Measurements from ENCODE around the gene ABAT. TPM values are rescaled to one million over a fixed set of nuclear protein-coding genes. Genes with fewer than 3 reads are reported as not detected.

Gene ABAT
- total RNA-seq, 1 experiment from 2014 or later, result 7.3 TPM

DNA sequence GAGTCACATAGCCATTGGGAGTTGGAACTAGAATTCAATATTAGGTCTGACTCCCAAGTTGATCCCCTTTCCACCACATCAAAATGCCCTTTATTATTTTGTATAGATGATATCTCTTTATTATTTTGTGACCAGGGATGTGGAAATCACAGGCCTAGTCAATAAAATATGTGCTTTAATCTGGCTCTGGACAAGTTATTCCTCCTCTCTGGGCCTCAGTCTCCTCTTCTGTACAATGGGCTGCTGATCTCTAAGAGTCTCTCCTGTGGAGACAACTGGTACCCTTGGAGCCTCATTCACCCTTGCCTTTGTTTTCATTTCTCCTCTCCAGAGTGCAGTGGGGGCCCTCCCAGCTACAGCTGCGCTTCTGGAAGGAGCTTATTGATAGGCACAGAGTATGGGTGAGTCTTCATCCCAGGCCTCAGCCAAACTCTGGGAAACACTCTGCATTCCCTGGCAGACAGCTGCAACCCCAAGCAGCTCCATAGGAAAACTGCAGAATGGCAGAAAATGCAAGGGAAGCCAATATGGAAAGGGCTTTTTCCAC is 4.3 kb upstream of the ABAT start:
- Mint-ChIP-seq H3K36me3 (ENCODE audit: insufficient read depth in 1 of 3, low read depth in 3 of 3) (no peaks in the 10 kb centered on the region), H3K27ac (no peak overlapping the region), H3K27me3 (ENCODE audit: low read depth) (peaks cover 19% of the 10 kb centered on the region), H3K4me3 (no peak overlapping the region), H3K4me1 (peaks cover 14 to 15% of the 10 kb centered on the region in 2 experiments), H3K9me3 (no peaks in the 10 kb centered on the region; a peak in 1 of 5 replicates)
- H3K4me2 ChIP-seq (ENCODE audit: insufficient read depth, insufficient read length, low read length), result no peak overlapping the region
- DNase-seq, result no peak
- peaks cover 5% of the 10 kb centered on the region for H3K23me2 ChIP-seq (ENCODE audit: insufficient read length, low read depth, low read length, poor library complexity, severe bottlenecking)
- TF ChIP-seq, protein P1, sequence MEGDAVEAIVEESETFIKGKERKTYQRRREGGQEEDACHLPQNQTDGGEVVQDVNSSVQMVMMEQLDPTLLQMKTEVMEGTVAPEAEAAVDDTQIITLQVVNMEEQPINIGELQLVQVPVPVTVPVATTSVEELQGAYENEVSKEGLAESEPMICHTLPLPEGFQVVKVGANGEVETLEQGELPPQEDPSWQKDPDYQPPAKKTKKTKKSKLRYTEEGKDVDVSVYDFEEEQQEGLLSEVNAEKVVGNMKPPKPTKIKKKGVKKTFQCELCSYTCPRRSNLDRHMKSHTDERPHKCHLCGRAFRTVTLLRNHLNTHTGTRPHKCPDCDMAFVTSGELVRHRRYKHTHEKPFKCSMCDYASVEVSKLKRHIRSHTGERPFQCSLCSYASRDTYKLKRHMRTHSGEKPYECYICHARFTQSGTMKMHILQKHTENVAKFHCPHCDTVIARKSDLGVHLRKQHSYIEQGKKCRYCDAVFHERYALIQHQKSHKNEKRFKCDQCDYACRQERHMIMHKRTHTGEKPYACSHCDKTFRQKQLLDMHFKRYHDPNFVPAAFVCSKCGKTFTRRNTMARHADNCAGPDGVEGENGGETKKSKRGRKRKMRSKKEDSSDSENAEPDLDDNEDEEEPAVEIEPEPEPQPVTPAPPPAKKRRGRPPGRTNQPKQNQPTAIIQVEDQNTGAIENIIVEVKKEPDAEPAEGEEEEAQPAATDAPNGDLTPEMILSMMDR (conservative IDR thresholded peaks at IDR 0.05), result no peak
- no peak overlapping the region for H3T11ph ChIP-seq (ENCODE audit: low read length)
- no peak overlapping the region for H3K18ac ChIP-seq (ENCODE audit: insufficient read length, low read depth, low read length)
- no peak overlapping the region for H4K8ac ChIP-seq (replicated peaks; ENCODE audit: insufficient read length, low read depth, low read length)
- H4K20me1 ChIP-seq (ENCODE audit: control insufficient read depth, insufficient read depth, insufficient read length), result no peaks in the 10 kb centered on the region
- H2AFZ ChIP-seq (ENCODE audit: low read length), result no peak overlapping the region
- H2BK15ac ChIP-seq (ENCODE audit: low read depth, low read length), result no peak overlapping the region
- H3K79me2 ChIP-seq (ENCODE audit: insufficient read depth, low read length), result no peaks in the 10 kb centered on the region
- H4K5ac ChIP-seq (ENCODE audit: insufficient read length, low read depth, low read length), result no peak overlapping the region
- no peak overlapping the region for H4K91ac ChIP-seq (ENCODE audit: insufficient read length, low read depth, low read length)
- H3K4me1 ChIP-seq (ENCODE audit: insufficient read depth, low read length), result no peaks in the 10 kb centered on the region
- no peak overlapping the region for H3K9ac ChIP-seq (ENCODE audit: extremely low read depth, insufficient read length, low read length)
- whole genome bisulfite sequencing (ENCODE audit: extremely low coverage, insufficient read length, low lambda C conversion rate), result no CpG with 5 or more reads among the region's 1 CpG
- H3K9me3 ChIP-seq (ENCODE audit: control insufficient read depth, low read depth, low read length), result no peaks in the 10 kb centered on the region
- H3K27ac ChIP-seq (ENCODE audit: insufficient read length, low read depth, low read length), result no peak overlapping the region
- H3K14ac ChIP-seq (ENCODE audit: insufficient read depth, low read length), result no peak overlapping the region
- no peaks in the 10 kb centered on the region for H3K79me1 ChIP-seq (ENCODE audit: insufficient read depth, low read depth, low read length, poor library complexity, severe bottlenecking)
- no peak overlapping the region for H2BK5ac ChIP-seq (ENCODE audit: insufficient read length, low read length)
- no peak overlapping the region for H3K56ac ChIP-seq (ENCODE audit: insufficient read length, low read depth, low read length)
- H3K27me3 ChIP-seq (ENCODE audit: insufficient read depth, low read length), result no peaks in the 10 kb centered on the region; the same call in 1 of the 2 replicates
- no peak overlapping the region for H2AK5ac ChIP-seq (ENCODE audit: insufficient read length, low read length)
- H2BK20ac ChIP-seq (ENCODE audit: low read depth, low read length, poor library complexity, severe bottlenecking), result no peak overlapping the region
- H2BK120ac ChIP-seq (ENCODE audit: low read depth, low read length, poor library complexity, severe bottlenecking), result no peak overlapping the region
- H3K23ac ChIP-seq (ENCODE audit: insufficient read length, low read depth, low read length), result no peak overlapping the region
- no peak overlapping the region for H2BK12ac ChIP-seq (ENCODE audit: insufficient read length, low read depth, low read length)
- no peak overlapping the region for H3K4ac ChIP-seq (ENCODE audit: low read depth, low read length)
